Keratinocyte (primary cell): Measurements from ENCODE around the gene FRS2. TPM values are rescaled to one million over a fixed set of nuclear protein-coding genes. Genes with fewer than 3 reads are reported as not detected.

Experiments
- DNase-seq: peaks from one replicate; pipeline ENCODE4 v3.0.0-alpha.2; 2011; ENCODE audit warnings: low read depth, missing footprints, low spot score
- FAIRE-seq: peaks from 2 replicates; lab custom pipeline; 2011; peaks lifted over from hg19 to GRCh38; lab: Jason Lieb, UNC
- H2AFZ ChIP-seq: 2 replicates; pipeline ENCODE4 v1.6.0; 2012; ENCODE audit warnings: low read length, control low read depth, inconsistent platforms; ENCODE audit not compliant: control insufficient read depth
- H3K27ac ChIP-seq: 2 replicates; pipeline ENCODE4 v1.5.1; 2011; ENCODE audit warnings: low read length; ENCODE audit not compliant: control insufficient read depth, insufficient read depth
- H3K27me3 ChIP-seq: 3 replicates; pipeline ENCODE4 v1.6.0; 2011; ENCODE audit warnings: low read length; ENCODE audit not compliant: control insufficient read depth, insufficient read depth; ENCODE audit errors: extremely low read depth
- H3K36me3 ChIP-seq, 2 experiments: 2 replicates in 1 of 2; 3 replicates in 1 of 2; pipeline ENCODE4 v1.5.1; 2011; ENCODE audit warnings: low read length in 2 of 2, mild to moderate bottlenecking in 1 of 2; ENCODE audit not compliant: control insufficient read depth in 2 of 2, insufficient read depth in 2 of 2; ENCODE audit errors: extremely low read depth in 1 of 2
- H3K4me1 ChIP-seq: 3 replicates; pipeline ENCODE4 v1.5.1; 2011; ENCODE audit warnings: low read length; ENCODE audit not compliant: control insufficient read depth, insufficient read depth; ENCODE audit errors: extremely low read depth
- H3K4me2 ChIP-seq: 3 replicates; pipeline ENCODE4 v1.6.0; 2011; ENCODE audit warnings: low read depth, low read length; ENCODE audit not compliant: control insufficient read depth, insufficient read depth; ENCODE audit errors: extremely low read depth
- H3K4me3 ChIP-seq, 3 experiments: fragments of 200-600 bp in 1 of 3; sonication (generic) in 1 of 3; 2 replicates in 2 of 3; 3 replicates in 1 of 3; pipeline ENCODE4 v1.5.1; 2011 to 2016; ENCODE audit warnings: low read length in 3 of 3, mild to moderate bottlenecking in 3 of 3, control low read depth in 2 of 3, inconsistent platforms in 1 of 3, low read depth in 1 of 3, mixed read lengths in 1 of 3, mixed run types in 1 of 3, moderate library complexity in 1 of 3; ENCODE audit not compliant: control insufficient read depth in 2 of 3, insufficient read depth in 2 of 3; ENCODE audit errors: extremely low read depth in 1 of 3
- H3K79me2 ChIP-seq: 2 replicates; pipeline ENCODE4 v1.6.0; 2012; ENCODE audit warnings: low read length; ENCODE audit not compliant: control insufficient read depth, insufficient read depth
- H3K9ac ChIP-seq: 3 replicates; pipeline ENCODE4 v1.6.0; 2011; ENCODE audit warnings: low read length; ENCODE audit not compliant: control insufficient read depth, insufficient read depth; ENCODE audit errors: extremely low read depth
- H3K9me1 ChIP-seq: 3 replicates; pipeline ENCODE4 v1.6.0; 2011; ENCODE audit warnings: low read length; ENCODE audit not compliant: control insufficient read depth, insufficient read depth; ENCODE audit errors: extremely low read depth
- H3K9me3 ChIP-seq: 2 replicates; pipeline ENCODE4 v1.5.1; 2012; ENCODE audit warnings: low read depth, low read length; ENCODE audit not compliant: control insufficient read depth
- H4K20me1 ChIP-seq: 3 replicates; pipeline ENCODE4 v1.6.0; 2011; ENCODE audit warnings: low read length; ENCODE audit not compliant: control insufficient read depth, insufficient read depth; ENCODE audit errors: extremely low read depth
- CTCF ChIP-seq, 3 experiments: IDR thresholded peaks in 1 of 3; conservative IDR thresholded peaks in 1 of 3; optimal IDR thresholded peaks in 1 of 3; 2 replicates in 2 of 3; 3 replicates in 1 of 3; pipeline versions ENCODE3 to v1.5.1; 2011; ENCODE audit warnings: low read length in 3 of 3, mild to moderate bottlenecking in 3 of 3, moderate library complexity in 2 of 3, control low read depth in 1 of 3, inconsistent platforms in 1 of 3; ENCODE audit not compliant: insufficient read depth in 2 of 3; ENCODE audit errors: extremely low read depth in 1 of 3
- EZH2 ChIP-seq: IDR thresholded peaks from one replicate; pipeline ENCODE4 v1.6.1; 2012; ENCODE audit warnings: inconsistent platforms, mild to moderate bottlenecking, low read length, moderate library complexity
- dilution Hi-C: fragments of 300-500 bp; cut with MboI; formaldehyde crosslinking; loops from one replicate; pipeline ENCODE4 v1.7.0; 2020; ENCODE audit warnings: low sequenced_read_pairs; ENCODE audit not compliant: extremely low pct_ligation_motif_present
- polyA plus RNA-seq, 5 experiments: library from polyadenylated mRNA; depleted of rRNA in 3 of 5; stranded (reverse) in 3 of 5; stranded (forward) in 1 of 5; unstranded in 1 of 5; fragments of >200 nt; gene quantifications; 1 replicate in 1 of 5; 2 replicates in 3 of 5; 3 replicates in 1 of 5; pipeline versions ENCODE4 v1.2.1 to v1.2.3, GENCODE V29; 2011 to 2012; ENCODE audit warnings: missing spikeins in 2 of 5, low read depth in 1 of 5, low replicate concordance in 1 of 5

Gene FRS2
- polyA plus RNA-seq, 1 donor (not counting 4 experiments of a cell fraction or from before 2014, with no cell fraction given), result 28.6 TPM

DNA sequence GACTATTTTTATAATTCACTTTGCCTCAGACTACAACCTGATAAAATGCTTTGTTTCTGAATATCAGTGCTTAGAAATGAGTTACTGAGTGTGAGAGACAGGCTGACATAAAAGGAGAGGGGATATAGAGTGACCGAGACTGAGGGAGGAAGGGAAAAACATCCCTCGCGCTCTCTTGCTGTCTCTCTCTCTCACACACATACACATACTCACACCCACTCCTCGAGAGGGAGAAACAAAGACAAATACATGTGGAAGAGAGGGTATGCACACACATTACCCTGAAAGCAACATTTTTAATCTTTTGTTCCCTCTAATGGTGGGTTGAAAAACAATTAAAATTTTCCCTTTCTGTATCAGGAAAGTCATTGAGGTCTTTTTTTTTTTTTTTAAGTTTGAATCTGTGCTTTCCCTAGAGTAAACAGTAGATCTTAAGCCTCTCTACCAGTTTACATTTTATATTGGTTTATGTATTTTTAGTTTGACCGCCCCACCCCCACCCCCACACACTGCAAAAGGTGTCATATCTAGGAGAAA is 45.3 kb downstream of the FRS2 start:
- no peak overlapping the region for H3K4me3 ChIP-seq
- H3K79me2 ChIP-seq, result peaks cover 83% of the 10 kb centered on the region
- FAIRE-seq (no peak), DNase-seq (no peak)
- no peaks in the 10 kb centered on the region for H3K9me1 ChIP-seq
- H3K9ac ChIP-seq, result no peak overlapping the region
- no peaks in the 10 kb centered on the region for H3K36me3 ChIP-seq
- no peaks in the 10 kb centered on the region for H3K27me3 ChIP-seq
- H3K4me1 ChIP-seq, result peaks cover 3% of the 10 kb centered on the region
- H4K20me1 ChIP-seq, result no peaks in the 10 kb centered on the region
- H2AFZ ChIP-seq, result no peak overlapping the region
- no peak overlapping the region for H3K4me2 ChIP-seq
- H3K27ac ChIP-seq, result no peak overlapping the region
- dilution Hi-C loops, result no loop called here
- H3K9me3 ChIP-seq, result no peaks in the 10 kb centered on the region
- no peak for TF ChIP-seq CTCF (optimal IDR thresholded peaks at IDR 0.05 in 1 of 3, IDR thresholded peaks at IDR 0.05 in 1 of 3, conservative IDR thresholded peaks at IDR 0.05 in 1 of 3; ENCODE audit: extremely low read depth in 1 of 3, insufficient read depth in 2 of 3, low read length in 3 of 3)
- TF ChIP-seq EZH2, result no peak

DNA sequence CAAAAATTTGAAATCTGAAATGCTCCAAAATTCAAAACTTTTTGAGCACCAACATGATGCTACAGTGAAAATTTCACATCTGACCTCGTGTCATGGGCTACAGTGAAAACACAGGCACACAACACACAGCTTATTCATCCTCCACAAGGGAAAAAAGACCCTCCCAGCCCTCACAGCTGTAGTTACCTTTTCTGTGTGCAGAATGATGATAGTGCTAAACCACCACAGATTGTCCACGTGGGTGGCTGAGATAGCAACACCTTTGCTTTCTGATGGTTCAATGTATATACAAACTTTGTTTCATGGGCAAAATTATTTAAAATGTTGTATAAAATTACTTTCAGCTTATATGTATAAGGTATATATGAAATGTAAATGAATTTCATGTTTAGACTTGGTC is 46.8 kb downstream of the FRS2 start:
- Histone ChIP-seq H3K36me3 (no peaks in the 10 kb centered on the region), H2AFZ (no peak overlapping the region), H3K79me2 (peaks cover 85% of the 10 kb centered on the region), H3K9ac (no peak overlapping the region), H3K4me1 (peaks cover 3% of the 10 kb centered on the region), H3K9me1 (no peaks in the 10 kb centered on the region), H3K27me3 (no peaks in the 10 kb centered on the region), H3K27ac (no peak overlapping the region), H3K9me3 (no peaks in the 10 kb centered on the region), H3K4me2 (no peak overlapping the region), H3K4me3 (no peak overlapping the region), H4K20me1 (no peaks in the 10 kb centered on the region)
- dilution Hi-C loops, result no loop called here
- DNase-seq, result no peak
- TF ChIP-seq CTCF (optimal IDR thresholded peaks at IDR 0.05 in 1 of 3, IDR thresholded peaks at IDR 0.05 in 1 of 3, conservative IDR thresholded peaks at IDR 0.05 in 1 of 3; ENCODE audit: extremely low read depth in 1 of 3, insufficient read depth in 2 of 3, low read length in 3 of 3) (no peak), EZH2 (no peak)
- no peak for FAIRE-seq
